Parietal lobe (tissue), 1 donor: ENCODE data around the gene SSR2. TPM values are rescaled to one million over a fixed set of nuclear protein-coding genes. Genes with fewer than 3 reads are reported as not detected.

Experiments
- total RNA-seq: library from RNA; depleted of rRNA; stranded (reverse); fragments of >200 nt; gene quantifications from one replicate; pipeline ENCODE4 v1.2.3, GENCODE V29; 2014

The SSR2 gene
- total RNA-seq = 185 TPM

GRCh38 chr1:156020293-156021092 is at the start of gene SSR2:
SSR2 (minus strand) TSS chr1:156020951; CDS start chr1:156020167, 784 bp downstream.

GRCh38 chr1:156060937-156061636 is 40.3 kb upstream of the SSR2 start, which contains the start of gene RAB25:
RAB25 (plus strand) TSS chr1:156061160; CDS start chr1:156061401, 241 bp downstream.

DNA sequence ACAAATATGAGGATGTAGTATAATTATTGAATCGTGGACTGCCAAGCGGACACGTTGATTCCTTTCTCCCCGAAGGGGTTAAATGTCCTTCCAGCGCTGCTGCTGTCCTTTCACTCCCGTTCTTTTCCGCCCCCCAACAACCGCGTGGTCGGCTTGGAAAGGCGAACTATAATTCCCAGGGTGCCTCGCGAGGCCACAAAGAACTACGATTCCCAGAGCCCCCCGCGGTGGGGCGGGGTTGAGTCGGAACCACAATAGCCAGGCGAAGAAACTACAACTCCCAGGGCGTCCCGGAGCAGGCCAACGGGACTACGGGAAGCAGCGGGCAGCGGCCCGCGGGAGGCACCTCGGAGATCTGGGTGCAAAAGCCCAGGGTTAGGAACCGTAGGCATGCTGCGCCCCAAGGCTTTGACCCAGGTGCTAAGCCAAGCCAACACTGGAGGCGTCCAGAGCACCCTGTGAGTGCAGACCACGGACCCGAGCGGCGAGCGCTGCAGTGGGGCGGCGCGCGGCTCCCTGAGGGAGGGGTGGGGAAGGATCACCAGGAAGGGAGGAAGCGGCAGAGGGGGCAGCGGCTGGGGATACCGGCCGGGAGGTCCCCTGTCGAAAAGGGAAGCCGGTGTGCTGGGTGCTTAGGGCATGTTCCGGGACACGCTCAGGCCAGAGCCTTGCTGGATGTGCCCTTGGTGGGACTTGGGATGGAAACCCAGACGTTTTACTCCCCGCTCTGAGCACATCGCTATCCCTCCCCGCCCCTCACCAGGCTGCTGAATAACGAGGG is 33.9 kb upstream of the SSR2 start, which contains the start of gene LAMTOR2:
LAMTOR2 (plus strand) TSS at position 283 of the 781 bp plus-strand sequence; CDS start at position 391, 108 bp downstream.

DNA sequence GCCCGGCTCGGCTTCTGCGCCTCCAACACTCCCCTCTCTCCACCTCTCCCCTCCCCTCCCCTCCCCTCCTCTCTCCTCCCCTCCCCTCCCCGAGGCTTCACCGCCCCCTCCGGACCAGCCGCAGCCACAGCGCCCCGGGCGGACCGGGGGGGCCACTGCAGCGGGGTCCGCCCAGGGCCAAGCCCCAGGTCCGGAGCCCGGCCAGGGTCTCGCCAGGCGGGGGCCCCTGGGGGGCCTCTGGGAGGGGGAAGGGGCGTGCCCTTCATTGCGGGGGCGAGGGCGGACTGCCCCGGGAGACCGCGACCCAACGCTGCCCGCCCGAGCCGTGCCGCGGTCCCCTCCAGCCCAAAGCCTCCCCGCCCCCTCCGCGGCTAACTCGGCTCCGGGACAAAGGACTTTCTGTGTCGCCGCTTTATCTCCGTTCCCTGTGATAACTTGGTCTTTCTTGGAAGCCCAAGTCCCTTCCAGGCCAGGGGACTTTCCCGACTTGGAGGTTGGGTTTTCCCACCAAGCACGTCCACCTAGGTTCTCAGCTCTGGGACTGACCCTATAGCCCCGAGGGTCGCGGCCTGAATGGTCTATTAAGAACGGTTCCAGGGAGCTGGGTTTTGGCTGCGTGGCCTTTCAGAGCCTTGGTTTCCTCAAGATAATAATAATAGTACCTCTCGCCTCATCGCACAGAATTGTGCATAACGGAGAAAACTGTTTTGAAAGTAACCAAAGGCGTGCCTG is 33.2 kb upstream of the SSR2 start, which contains the start of gene UBQLN4:
UBQLN4 (minus strand) TSS at position 31 of the 732 bp plus-strand sequence. CDS start 97 bp downstream, outside the sequence.

DNA sequence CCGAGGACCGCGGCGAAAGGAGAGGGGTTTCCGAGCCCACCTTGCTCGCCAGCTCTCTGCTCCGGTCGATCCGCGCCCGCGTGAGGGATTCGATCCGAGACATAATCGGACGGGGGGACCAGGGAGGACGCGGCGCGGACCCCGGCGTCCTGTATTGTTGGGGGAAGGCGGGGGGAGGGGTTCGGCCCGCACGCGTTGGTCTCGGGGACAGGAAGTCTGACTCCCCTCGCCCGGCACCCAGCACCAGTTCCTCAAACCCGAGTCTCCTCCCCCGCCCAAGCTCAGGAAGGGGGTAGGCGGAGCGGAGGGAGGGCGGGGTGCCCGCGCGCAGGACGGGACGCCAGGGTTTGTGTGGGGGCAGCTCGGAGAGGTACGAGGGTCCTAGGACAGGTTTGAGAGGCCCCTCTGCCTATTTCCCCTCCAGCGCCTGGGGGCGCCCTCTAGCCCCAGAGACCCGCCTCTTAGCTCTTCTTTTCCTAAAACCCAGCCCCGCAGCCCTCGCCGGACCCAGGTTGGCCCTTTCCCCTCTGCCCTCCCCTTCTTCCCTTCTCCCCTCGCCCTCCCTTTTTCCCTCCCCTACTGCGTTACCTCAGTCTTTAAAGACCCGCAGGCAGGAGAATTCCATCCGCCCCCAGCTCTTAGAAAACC is 42.3 kb downstream of the SSR2 start, which contains the start of gene ARHGEF2:
ARHGEF2 (minus strand) TSS at position 223 of the 648 bp plus-strand sequence; CDS start at position 103, 120 bp downstream.

Other genes with a start within 250 kb of the SSR2 start
- 82.6 TPM for gene GON4L, start 163.7 kb downstream of the SSR2 start, total RNA-seq
- 174 TPM for gene SYT11, start 161.4 kb downstream of the SSR2 start, total RNA-seq
- gene RIT1, start 109.6 kb downstream of the SSR2 start, total RNA-seq = 33.8 TPM
- gene KHDC4, start 86.5 kb downstream of the SSR2 start, total RNA-seq = 61.7 TPM
- not detected for gene RXFP4, start 79.3 kb downstream of the SSR2 start, total RNA-seq
- gene ARHGEF2, start 42.4 kb downstream of the SSR2 start, total RNA-seq = 185 TPM
- 36.0 TPM for gene UBQLN4, start 32.8 kb upstream of the SSR2 start, total RNA-seq
- 33.2 TPM for gene LAMTOR2, start 33.8 kb upstream of the SSR2 start, total RNA-seq
- gene RAB25, start 40.2 kb upstream of the SSR2 start, total RNA-seq = not detected
- gene MEX3A, start 61.5 kb upstream of the SSR2 start, total RNA-seq = 69.5 TPM
- gene LMNA, start 93.8 kb upstream of the SSR2 start, total RNA-seq = 30.4 TPM
- 34.4 TPM for gene SEMA4A, start 132.6 kb upstream of the SSR2 start, total RNA-seq
- gene SLC25A44, start 173.2 kb upstream of the SSR2 start, total RNA-seq = 18.5 TPM
- 34.1 TPM for gene PMF1, start 192.1 kb upstream of the SSR2 start, total RNA-seq
- gene BGLAP, start 221.2 kb upstream of the SSR2 start, total RNA-seq = 1.9 TPM
- gene PAQR6, start 227.1 kb upstream of the SSR2 start, total RNA-seq = 6.6 TPM